ENCODE data around the gene CABLES1.

- TF ChIP-seq CTCF (IDR thresholded peaks at IDR 0.05; ENCODE audit: low read length) (no peak), EZH2 (IDR thresholded peaks at IDR 0.05; ENCODE audit: borderline replicate concordance, low read length) (no peak)
These were observed 131.6 kb downstream of the CABLES1 start for GRCh38 chr18:23266717-23267446.

All from OCI-LY1 (cell line).